GM23338 (cell line): ENCODE data around the gene STAP2.
A peak's percentile ranks its signal among the peaks of the same experiment; 100 is the strongest.

Experiments
- CREB1 ChIP-seq: fragments of 250-450 bp; sonication (Bioruptor Pico); IDR thresholded peaks from 2 replicates; pipeline ENCODE4 v1.5.0; 2020; ENCODE audit warnings: low read depth, mild to moderate bottlenecking, moderate library complexity
- CTCF ChIP-seq, 2 experiments: fragments of 200-600 bp in 1 of 2; sonication (generic) in 1 of 2; conservative IDR thresholded peaks; 2 replicates each; pipeline versions ENCODE4 v1.5.1 to v1.6.1; 2016 to 2017; ENCODE audit warnings: antibody characterized with exemption in 2 of 2, low read depth in 2 of 2, mild to moderate bottlenecking in 2 of 2, moderate library complexity in 1 of 2
- ETS1 ChIP-seq: IDR thresholded peaks from 2 replicates; pipeline ENCODE4 v1.6.1; 2016; ENCODE audit warnings: antibody characterized with exemption
- EZH2 ChIP-seq: fragments of 200-600 bp; sonication (generic); IDR thresholded peaks from one replicate; pipeline ENCODE4 v1.8.0; 2017; ENCODE audit warnings: antibody characterized with exemption, mild to moderate bottlenecking, low read depth; ENCODE audit not compliant: unreplicated experiment
- EZH2phosphoT487 ChIP-seq: fragments of 200-600 bp; sonication (generic); IDR thresholded peaks from one replicate; pipeline ENCODE4 v1.8.1; 2018; ENCODE audit warnings: antibody characterized with exemption; ENCODE audit not compliant: unreplicated experiment
- JUNB ChIP-seq: IDR thresholded peaks from one replicate; pipeline ENCODE4 v1.6.1; 2016; ENCODE audit warnings: antibody characterized with exemption; ENCODE audit not compliant: unreplicated experiment
- POLR2AphosphoS5 ChIP-seq: IDR thresholded peaks from 2 replicates; pipeline ENCODE4 v1.6.1; 2016; ENCODE audit warnings: antibody characterized with exemption, low read depth
- REST ChIP-seq: IDR thresholded peaks from one replicate; pipeline ENCODE4 v1.6.1; 2018; ENCODE audit warnings: antibody characterized with exemption; ENCODE audit not compliant: unreplicated experiment
- STAT1 ChIP-seq: IDR thresholded peaks from one replicate; pipeline ENCODE4 v1.6.1; 2016; ENCODE audit warnings: antibody characterized with exemption; ENCODE audit not compliant: unreplicated experiment
- ZNF114 ChIP-seq: fragments of 250-450 bp; sonication (Bioruptor Pico); IDR thresholded peaks from 2 replicates; pipeline ENCODE4 v1.5.0; 2020; ENCODE audit warnings: mild to moderate bottlenecking, moderate library complexity
- ZNF462 ChIP-seq: fragments of 250-450 bp; sonication (Bioruptor Pico); IDR thresholded peaks from 2 replicates; pipeline ENCODE4 v1.5.0; 2020; ENCODE audit warnings: mild to moderate bottlenecking, moderate library complexity

- TF ChIP-seq CTCF (conservative IDR thresholded peaks at IDR 0.05; ENCODE audit: low read depth in 2 of 2) (no peak), POLR2AphosphoS5 (0 out of 2 replicates have a peak, but pooled peaks have one; percentile 25), ETS1 (no peak), REST (no peak), CREB1 (no peak), ZNF462 (no peak), EZH2 (no peak), EZH2phosphoT487 (no peak), STAT1 (no peak), ZNF114 (CRISPR knock-in tag) (no peak), JUNB (no peak)
These were observed 26.7 kb upstream of the STAP2 start for GRCh38 chr19:4365341-4365740.
